SKM-1 treated with dmso at 0.1 percent for 144 hours (cell line): Measurements from ENCODE around the gene FAM184B.
"Not testable (repeated sequence)": the region's sequence is repeated elsewhere in the genome, so short reads cannot be mapped to it uniquely, and the experiment has no call there.

Experiments used
- DNase-seq: peaks from one replicate; lab custom pipeline; 2025; ENCODE audit not compliant: unreplicated experiment; lab: John Stamatoyannopoulos, UW

FAM184B gene

DNA sequence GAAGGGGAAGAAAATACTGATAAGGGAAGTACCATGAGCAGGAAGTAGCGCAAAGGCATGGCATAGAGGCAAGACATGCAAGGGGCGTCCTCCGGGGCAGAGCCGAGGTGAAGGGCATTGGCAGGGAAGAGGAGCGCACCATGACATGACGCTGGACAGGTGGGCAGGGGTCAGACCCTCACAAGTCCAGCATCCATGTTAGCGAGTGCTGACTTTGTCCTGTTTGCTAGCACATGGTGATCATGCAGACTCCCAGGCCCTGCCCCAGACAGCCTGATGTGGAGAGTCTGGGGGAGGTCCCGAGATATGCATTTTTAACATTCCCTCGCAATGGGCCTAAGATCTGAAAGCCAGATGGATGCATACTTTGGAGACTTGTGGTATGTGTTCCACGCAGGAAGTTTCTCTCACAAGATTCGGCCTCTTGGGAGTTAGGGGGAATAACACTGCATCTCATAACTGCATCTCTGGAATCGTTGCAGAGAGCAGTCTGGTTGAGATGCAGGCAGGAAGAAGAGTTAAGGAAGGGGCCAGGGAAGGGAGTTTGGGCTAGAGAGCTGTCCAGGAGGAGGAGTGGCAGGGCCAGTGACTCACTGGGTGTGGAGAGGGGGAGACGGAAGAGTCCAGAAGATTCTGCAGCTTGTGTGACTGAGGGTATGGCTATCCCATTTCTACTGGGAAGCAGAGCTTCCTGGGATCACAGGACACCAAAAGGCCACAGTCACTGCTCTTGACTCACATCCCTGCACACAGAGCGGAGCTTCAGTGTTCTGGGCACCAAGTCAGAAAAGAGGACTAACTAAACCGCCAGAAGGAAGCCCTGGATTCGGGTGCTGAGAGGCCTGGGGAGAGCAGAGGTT lies 59.7 kb downstream of the FAM184B start:
- no peak for DNase-seq

DNA sequence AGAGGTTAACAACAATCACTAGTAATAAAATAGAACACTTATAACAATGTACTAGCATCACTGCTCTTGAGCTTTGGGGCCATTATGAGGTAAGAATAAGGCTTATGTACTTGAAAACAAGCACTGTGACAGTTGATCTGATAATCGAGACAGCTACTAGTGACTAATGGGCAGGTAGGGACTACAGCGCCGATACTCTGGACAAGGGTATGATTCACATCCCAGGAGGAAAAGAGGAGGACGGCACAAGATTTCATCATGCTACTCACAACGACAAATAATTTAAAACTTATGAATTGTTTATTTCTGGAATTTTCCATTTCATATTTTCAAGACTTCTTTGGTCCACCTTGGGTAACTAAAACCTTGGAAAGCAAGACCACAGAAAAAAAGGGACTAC lies 62.3 kb downstream of the FAM184B start:
- no peak for DNase-seq

DNA sequence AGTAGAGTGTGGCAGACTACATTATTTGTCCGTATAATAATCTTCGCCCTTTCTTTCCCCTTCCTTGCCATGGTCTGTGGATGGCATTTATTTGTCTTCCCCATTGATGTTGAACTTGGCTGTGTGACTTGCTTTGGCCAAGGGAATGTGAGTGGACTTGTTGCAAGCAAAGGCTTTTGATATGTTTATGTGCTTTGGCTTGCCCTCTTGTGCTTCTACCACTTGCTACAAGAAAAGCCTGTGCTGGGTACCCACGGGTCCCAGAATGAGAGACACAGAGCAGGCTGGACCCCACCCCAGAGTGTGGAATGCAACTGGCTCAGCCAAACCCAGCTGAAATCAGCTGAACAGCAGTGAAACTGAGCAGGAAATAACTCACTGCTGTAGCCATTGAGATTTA lies 63.0 kb downstream of the FAM184B start:
- no peak for DNase-seq

DNA sequence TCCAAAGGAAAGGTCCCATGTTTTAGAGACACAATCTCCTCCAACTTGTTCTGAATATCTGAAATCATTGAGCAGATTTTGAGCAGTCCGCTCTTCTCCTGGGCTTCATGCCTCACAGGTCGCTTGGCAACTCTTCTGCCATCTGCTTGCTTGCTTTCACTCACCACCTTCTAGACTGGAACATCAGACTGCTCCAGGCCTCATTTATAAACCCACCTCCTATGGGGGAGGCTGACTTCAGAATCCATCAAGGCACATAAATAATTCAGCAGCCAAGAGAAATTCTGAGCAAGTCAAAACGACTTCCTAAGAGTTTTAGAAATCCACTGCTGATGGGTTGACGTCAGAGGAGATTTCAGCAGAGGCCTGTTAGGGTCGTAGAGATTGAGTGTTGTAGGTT lies 64.1 kb downstream of the FAM184B start:
- no peak for DNase-seq

DNA sequence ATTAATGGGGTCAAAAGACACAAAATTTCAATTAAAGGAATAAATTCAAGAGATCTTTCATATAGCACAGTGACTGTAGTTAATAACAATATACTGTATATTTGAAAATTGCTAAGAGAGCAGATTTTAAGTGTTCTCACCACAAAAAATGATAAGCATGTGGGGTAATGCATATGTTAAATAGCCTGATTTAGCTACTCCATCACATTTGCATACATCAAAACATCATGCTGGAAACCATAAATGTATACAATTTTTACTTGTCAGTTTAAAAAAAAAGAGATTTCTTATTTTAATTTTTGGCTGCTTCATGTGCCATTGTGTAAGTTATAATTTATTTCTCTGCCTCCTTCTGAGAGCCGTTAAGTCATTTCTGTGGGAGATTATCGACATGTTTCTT lies 65.9 kb downstream of the FAM184B start:
- DNase-seq = no peak

DNA sequence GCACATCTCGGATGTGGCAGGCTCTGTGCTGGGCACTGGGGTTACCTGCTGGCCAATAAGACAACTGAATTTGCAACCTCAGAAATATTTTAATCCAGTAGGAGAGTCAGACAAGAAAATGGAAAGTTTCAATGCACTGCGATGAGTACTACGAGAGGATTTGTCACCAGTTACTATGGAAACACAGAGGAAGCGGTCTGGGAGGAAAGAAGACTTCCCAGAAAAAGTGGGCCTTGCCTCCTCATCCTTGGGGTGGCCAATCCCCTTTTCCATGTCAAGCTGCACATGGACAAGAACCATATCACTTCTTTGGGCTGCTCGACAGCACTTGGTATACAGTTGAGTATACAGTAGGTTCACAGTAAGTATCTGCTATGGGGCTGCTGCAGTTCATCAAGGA lies 67.6 kb downstream of the FAM184B start:
- no peak for DNase-seq

DNA sequence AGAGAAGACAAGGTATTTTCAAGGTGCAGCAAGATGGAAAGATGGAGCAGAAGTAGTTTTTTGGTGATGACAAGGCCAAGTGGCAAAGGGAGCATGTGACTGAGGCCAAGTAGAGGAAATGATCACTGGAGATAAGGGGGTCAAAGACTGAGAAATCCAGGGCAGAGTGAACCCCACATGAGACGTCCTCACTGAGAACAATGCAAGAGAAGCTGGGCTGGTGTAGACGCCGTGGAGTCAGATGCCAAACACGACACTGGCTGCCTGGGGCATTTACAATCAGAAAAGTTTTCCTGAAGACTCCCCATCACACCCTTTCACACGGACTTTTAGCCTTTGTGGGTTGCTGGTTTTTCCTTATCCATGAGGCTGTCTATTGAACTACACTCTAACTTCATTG lies 69.3 kb downstream of the FAM184B start:
- DNase-seq = no peak

DNA sequence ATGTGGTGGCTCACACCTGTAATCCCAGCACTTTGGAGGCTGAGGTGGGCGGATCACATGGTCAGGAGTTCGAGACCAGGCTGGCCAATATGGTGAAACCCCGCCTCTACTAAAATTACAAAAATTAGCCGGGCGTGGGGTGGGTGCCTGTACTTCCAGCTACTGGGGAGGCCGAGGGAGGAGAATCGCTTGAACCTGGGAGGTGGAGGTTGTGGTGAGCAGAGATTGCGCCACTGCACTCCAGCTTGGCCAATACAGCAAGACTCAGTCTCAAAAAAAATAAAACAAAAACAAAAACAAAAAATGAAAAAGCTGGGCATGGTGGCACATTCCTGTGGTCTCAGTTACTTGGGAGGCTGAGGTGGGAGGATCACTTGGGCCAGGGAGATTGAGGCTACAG lies 70.2 kb downstream of the FAM184B start:
- DNase-seq = not testable (repeated sequence)

DNA sequence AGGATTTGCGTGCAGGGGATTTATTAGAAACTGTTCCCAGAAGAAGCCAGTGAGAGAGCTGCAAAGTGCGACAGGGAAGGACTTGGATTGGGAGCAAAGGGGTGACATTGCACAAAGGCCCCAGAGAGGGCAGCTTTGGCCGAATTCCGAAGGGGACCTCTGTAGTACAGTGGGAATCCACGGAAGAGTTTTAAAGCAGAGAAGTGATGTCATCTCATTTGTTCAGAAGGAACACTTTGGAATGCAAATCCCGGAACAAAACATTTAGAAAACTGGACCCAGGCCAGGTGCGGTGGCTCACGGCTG lies 71.7 kb downstream of the FAM184B start:
- no peak for DNase-seq

DNA sequence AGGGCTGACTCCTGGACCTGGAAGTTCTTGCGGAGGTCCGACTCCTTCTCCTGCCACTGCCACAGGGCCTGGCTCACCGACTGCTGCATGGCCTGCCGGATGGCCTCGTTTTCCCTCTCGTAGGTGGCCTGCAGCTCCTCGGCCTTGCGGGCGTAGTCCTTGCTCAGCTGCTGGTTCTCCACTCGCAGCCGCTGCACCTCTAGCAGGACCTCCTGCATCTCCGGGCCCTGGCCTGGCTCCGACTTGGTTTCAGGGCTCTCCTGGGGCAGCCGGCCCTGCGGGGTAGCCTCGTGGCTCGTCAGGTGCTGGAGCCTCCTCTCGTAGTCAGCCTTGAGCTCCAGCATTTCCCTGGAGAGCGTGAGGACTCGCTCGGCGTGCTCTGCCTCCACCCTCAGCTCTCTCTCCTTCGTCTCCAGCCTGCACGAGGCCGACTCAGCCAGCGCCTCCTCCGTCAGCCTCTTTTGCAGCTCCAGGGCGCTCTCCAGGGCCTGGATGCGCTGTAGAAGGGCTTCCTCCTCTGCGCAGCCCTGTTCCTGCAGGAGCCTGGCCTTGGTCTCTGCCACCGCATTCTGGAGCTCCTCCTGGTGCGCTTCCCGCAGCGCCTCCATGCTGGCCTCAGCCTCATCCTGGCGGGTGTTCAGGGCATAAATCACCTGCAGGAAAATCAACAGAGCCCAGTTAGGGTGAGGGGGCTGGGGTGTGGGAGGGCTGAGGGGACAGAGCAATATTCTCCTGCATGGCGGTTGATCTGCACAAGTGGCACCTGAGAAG lies 72.2 kb downstream of the FAM184B start:
- DNase-seq = no peak

DNA sequence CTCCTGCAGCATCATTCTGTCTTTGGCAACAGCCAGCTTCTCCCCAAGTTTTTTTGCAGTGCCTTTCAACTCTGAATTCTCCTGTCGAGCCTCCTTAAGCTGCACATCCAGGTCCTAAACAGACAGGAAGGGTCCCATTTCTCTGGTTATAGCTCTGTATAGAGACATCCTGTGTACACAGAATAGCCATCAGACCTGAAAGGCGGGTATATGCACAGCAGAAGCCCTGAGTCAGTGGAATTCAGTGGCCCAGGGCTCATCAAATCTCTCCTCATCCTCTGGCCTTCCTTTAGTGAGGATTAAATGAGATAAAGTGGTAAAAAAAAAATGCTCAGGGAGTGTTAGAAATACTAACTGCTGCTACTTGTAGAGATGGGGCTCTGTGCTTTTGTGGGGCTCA lies 73.8 kb downstream of the FAM184B start:
- DNase-seq = no peak

DNA sequence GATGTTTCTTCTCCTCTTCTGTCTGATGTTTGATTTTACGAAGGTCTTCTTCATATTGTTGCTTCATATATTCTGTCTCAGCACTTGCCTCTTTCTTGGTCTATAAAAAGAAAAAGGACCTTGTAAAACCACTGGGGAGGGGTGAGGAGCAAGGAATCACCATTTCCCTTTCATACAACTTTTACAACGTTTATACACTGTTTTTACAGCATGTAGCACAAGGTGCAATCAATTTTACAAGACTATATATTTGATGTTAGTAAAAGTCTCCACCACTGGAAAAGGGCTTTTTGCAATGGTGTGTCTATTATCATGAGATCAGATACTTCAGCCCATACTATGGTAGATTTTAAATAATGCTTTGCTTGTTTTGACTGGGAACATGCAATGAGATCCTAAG lies 76.3 kb downstream of the FAM184B start:
- DNase-seq = no peak

DNA sequence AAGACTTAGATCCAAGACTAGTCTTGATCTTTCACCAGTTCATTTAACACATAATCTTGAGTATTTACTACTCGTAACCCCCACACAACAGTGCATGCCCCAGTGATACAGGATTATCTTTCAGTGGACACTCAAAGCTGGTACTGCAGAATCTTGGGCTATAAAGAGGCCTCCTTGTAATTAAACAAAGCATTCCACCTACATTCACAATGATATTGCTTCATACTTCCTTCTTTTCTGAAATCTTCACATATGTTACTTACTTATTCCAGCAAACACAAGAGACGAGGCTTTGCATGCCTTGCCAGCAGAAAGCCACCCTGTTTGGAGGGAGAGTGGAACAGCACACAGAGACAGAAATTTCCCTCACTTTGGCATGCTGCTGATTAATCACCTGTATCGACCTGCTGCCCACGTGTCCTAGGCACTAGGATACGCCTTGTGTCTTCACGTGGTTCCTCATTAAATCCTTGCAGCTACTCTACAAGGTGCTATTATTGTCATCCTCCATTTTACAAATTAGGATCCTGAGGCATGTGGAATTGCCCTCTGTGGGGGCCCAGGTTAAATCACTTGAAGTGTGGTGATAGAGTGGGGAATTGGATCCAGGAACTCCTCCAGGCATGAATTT lies 77.3 kb downstream of the FAM184B start:
- no peak for DNase-seq

DNA sequence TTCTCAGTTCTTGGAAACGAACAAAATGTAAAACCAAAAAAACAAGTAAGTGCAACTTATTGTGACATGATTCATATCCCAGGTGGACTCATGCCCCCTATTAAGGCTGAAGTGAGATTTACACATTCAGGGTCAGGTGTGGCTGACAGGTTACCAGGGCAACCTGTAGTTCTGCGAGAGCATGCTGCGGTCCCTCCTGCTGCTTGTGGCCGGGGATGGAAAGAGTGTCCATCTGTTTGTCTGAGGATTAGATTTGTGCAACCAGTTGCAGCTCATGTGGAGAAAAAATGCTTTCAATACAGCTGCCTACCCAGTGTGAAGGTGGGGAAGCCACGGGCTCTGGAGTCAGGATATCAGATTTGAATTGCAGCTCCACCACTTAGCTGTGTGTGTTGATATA lies 78.8 kb downstream of the FAM184B start:
- DNase-seq = no peak

DNA sequence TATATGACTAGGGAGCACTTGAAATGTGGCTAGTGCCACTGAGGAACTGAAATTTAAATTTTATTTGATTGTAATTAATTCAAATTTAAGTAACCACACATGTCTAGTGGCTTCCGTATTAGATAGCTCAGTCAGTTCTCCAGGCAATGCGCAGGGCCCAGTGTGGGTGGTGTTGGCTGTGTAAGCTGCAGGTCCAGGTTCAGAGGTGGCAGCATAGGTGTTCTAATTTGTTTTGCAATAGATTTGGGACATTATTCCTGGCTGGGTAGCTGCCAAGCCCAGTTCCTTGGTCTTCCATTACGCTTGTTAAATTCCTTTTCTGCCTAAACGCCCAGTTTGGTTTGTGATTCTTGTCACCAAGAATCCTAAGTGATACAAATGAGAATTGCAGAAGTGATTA lies 79.5 kb downstream of the FAM184B start:
- no peak for DNase-seq

DNA sequence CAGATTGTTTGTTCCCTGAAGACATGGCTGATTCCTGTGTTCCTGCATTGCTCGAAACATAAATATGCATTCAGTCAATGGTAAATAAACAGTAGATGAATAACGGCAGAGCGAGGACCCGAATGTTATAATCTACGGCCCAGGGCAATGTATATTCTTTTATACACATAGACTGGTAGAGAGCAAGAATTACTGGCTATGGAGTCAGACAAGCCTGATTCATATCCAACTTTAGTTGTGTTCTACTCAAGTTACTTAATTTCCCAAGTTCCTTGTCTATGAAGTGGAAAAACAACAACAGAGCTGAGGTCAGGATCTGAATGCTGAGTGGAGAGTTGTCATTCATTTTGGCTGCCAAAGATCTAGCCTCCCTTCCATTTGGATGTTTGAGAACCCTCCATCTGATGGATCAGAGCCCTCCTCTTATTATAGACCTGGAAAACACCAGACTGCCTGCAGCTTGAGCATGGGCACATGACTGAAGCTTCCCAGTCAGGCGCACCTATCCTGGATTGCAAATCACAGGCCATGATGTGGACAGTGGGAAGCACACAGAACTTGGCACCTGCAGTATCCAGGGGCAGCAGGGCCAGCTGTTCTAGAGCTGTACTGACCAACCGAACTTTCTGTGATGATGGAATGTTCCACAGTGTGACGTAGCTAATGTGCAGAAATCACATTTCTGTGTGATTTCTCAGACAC lies 80.1 kb downstream of the FAM184B start:
- no peak for DNase-seq

DNA sequence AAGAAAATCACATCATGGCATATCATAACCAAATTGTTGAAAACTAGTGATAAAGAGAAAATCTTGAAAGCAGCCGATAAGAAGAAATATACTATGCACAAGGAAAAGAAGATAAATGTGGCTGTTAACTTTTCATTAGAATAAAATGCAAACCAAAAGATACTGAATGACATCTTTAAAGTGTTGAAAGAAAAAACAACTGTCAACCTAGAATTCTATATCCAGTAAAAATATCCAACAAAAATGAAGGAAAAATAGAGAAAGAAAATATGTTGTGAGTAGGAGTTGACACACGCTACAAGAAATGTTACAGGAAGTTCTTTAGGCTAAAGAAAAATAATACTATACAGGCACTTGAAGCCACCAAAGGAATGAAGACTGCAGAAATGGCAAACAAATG lies 82.0 kb downstream of the FAM184B start:
- DNase-seq = no peak

DNA sequence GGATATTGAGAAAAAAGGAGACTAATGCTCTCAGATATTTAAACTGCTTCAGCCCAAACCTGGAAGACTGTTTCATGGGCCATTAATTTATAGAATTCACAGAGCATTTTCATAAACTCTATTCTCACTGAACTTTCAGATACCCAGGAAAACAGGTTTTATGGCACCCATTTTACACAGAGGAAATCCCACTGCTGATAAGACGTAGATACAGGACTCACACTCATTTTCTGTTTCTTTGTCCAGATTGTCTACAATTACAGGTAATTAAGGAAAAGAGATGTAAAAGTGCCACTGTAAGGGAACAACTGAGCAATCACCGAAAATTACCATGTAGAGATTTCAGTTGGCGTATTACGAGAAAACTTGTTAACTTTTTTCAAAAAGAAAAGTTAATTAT lies 83.3 kb downstream of the FAM184B start:
- no peak for DNase-seq

DNA sequence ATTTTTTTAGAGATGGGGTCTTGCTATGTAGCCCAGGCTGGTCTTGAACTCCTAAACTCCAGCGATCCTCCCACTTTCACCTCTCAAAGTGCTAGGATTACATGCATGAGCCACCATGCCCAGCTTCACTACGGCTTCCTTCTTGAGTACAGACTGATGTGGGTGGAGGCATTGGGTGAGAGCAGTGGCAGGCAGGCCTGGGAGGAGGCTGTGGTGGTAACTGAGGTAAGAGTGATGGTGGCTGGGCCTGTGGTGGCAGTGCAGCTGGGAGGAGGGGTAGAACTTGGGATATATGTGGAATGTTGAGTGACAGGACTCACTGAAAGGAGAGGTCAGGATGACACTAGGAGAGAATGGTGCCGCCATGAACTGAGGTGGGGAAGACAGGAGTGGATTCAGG lies 86.1 kb downstream of the FAM184B start:
- no peak for DNase-seq

DNA sequence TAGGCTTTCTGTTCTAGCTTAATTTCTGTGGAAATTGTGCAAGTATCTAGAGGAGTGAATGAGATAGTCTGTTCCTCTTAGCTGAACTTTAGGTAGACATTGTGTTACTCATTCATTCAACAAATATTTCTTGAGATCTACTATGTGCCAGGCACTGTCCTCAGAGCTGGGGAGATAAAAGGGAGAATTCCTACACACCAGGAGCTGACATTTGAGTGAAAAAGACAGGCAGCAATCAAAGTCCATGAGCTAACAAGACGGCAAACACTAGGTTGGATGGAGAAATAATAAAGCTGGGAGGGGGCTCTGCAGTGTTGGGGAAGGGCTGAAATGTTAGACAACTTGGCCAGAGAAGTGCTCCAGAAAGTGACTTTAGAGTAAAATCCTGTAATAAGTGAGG lies 86.9 kb downstream of the FAM184B start:
- DNase-seq = no peak

DNA sequence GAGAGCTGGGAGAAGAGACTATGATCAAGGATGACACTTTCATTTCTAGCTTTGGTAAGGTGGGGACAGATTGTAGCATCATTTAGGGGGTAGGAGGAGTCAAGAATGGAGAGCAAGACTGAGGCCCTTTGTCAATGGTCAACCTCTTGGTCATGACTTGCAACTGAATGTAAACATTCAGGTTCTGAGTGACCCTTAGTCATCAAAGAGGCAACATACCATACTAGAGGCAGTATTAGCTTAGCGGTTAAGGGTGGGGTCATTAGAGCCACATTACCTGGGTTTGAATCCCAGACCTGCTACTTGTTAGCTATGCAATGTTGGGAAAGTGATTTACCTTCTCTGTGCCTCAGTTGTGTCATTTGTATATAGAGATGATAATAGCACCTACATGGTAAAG lies 90.5 kb downstream of the FAM184B start:
- no peak for DNase-seq

DNA sequence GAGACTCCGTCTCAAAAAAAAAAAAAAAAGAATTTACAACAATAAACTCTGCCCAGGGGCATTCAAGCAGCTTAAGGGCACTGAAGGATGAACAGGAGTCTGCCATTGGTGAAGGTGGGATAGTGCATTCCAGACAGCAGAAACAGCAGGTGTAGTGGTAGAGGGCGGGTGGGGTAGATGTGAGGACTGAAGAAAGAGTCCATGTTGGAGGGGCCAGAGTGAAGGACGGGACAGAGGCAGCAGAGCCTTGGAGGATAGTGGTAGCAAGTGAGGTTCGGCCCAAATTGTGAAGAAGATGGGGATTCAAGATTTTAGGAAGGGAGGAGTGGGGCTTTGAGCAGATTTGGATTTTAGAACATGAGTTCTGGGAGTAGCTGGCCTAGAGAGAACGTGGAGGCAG lies 91.3 kb downstream of the FAM184B start:
- no peak for DNase-seq
